Sigmoid colon (tissue), 7 donors: ENCODE results near the gene SARS2. TPM values are rescaled to one million over a fixed set of nuclear protein-coding genes. Genes with fewer than 3 reads are reported as not detected.
"Not testable (repeated sequence)": the region's sequence is repeated elsewhere in the genome, so short reads cannot be mapped to it uniquely, and the experiment has no call there.

Source experiments
- DNase-seq: peaks from one replicate; pipeline ENCODE4 v3.0.0-alpha.2; 2019
- H3K27ac ChIP-seq, 4 donors: fragments of 200-600 bp; sonication (generic); one replicate each; pipeline ENCODE4 v1.5.1; 2016 to 2019; ENCODE audit warnings: mild to moderate bottlenecking in 1 of 4
- H3K27me3 ChIP-seq, 3 donors: fragments of 200-600 bp; sonication (generic); one replicate each; pipeline ENCODE4 v1.5.1; 2019; ENCODE audit warnings: mild to moderate bottlenecking in 1 of 3
- H3K36me3 ChIP-seq, 4 donors: fragments of 200-600 bp; sonication (generic); one replicate each; pipeline ENCODE4 v1.5.1; 2016 to 2019
- H3K4me1 ChIP-seq, 4 donors: fragments of 200-600 bp; sonication (generic); one replicate each; pipeline ENCODE4 v1.5.1; 2017 to 2019
- H3K4me3 ChIP-seq, 4 donors: fragments of 200-600 bp; sonication (generic); one replicate each; pipeline ENCODE4 v1.5.1; 2017 to 2019; ENCODE audit warnings: mild to moderate bottlenecking in 2 of 4, moderate library complexity in 1 of 4
- H3K9me3 ChIP-seq, 4 donors: fragments of 200-600 bp in 3 of 4; sonication (generic) in 3 of 4; one replicate each; pipeline versions ENCODE4 v1.5.1 to v1.6.1; 2013 to 2019
- CTCF ChIP-seq, 4 experiments: fragments of 450-650 bp in 3 of 4; fragments of 200-600 bp in 1 of 4; IDR thresholded peaks; one replicate each; pipeline ENCODE4 v1.5.1; 2016 to 2019; ENCODE audit warnings: antibody characterized with exemption in 4 of 4, mild to moderate bottlenecking in 3 of 4, moderate library complexity in 2 of 4
- EP300 ChIP-seq, 4 donors: sonication (generic); formaldehyde crosslinking; IDR thresholded peaks; one replicate each; pipeline ENCODE4 v1.6.1; 2017; ENCODE audit warnings: antibody characterized with exemption in 4 of 4
- POLR2A ChIP-seq, 2 donors: fragments of 450-650 bp; IDR thresholded peaks; one replicate each; pipeline ENCODE4 v1.6.1; 2016; ENCODE audit warnings: antibody characterized with exemption in 2 of 2, mild to moderate bottlenecking in 2 of 2, moderate library complexity in 2 of 2
- POLR2AphosphoS5 ChIP-seq, 4 donors: sonication (generic); formaldehyde crosslinking; IDR thresholded peaks; one replicate each; pipeline ENCODE4 v1.6.1; 2017; ENCODE audit warnings: antibody characterized with exemption in 4 of 4
- WGBS, 2 donors: extraction: QIAGEN DNeasy Blood & Tissue Kit; methylation state at CpG; one replicate each; pipeline ENCODE4 v1.1.7; 2013; 5-methylcytosine and 5-hydroxymethylcytosine counted together
- intact Hi-C: fragments of 100-400 bp; cut with DNase I; formaldehyde crosslinking; loops from one replicate; pipeline ENCODE4 v1.15.1; 2023
- polyA plus RNA-seq, 3 donors: library from polyadenylated mRNA; stranded (reverse); fragments of 200-250 nt; gene quantifications; one replicate each; pipeline ENCODE4 v1.2.3, GENCODE V29; 2013
- total RNA-seq, 4 donors: library from RNA; depleted of rRNA; stranded (reverse); fragments of >200 nt; gene quantifications; one replicate each; pipeline ENCODE4 v1.1.0, GENCODE V29; 2016
- donor health status: healthy with polysubstance abuse.
- donor health status: Bipolar disorder and iron deficiency.
- donor health status: healthy.

SARS2 gene
- total and polyA plus RNA-seq, 7 donors: 7.4 to 38.9 (median 15.3) TPM

- WGBS, 2 donors: 64 to 85% methylated on average over 3 of the region's 3 CpGs
- Histone ChIP-seq H3K4me1 (peaks cover 0 to 11% (median 10%) of the 10 kb centered on the region in 4 donors), H3K36me3 (peaks cover 0 to 23% (median 3%) of the 10 kb centered on the region in 4 donors), H3K27ac (no peak overlapping the region), H3K9me3 (no peaks in the 10 kb centered on the region), H3K27me3 (no peaks in the 10 kb centered on the region), H3K4me3 (no peak overlapping the region)
- intact Hi-C loops: no loop called here
- DNase-seq: no peak
- TF ChIP-seq EP300 (IDR thresholded peaks at IDR 0.05) (no peak), POLR2A (IDR thresholded peaks at IDR 0.05) (no peak), POLR2AphosphoS5 (IDR thresholded peaks at IDR 0.05) (no peak), CTCF (IDR thresholded peaks at IDR 0.05) (no peak)
These were observed 15.1 kb upstream of the SARS2 start for GRCh38 chr19:38945562-38946228.

- no peak overlapping the region for H3K4me3 ChIP-seq
- TF ChIP-seq CTCF (IDR thresholded peaks at IDR 0.05): no peak
- no peak for TF ChIP-seq EP300 (IDR thresholded peaks at IDR 0.05)
- TF ChIP-seq POLR2AphosphoS5 (IDR thresholded peaks at IDR 0.05): no peak
- TF ChIP-seq POLR2A (IDR thresholded peaks at IDR 0.05): no peak
- no peak for DNase-seq
- peaks cover 0 to 23% (median 3%) of the 10 kb centered on the region in 4 donors for H3K36me3 ChIP-seq
- H3K27ac ChIP-seq: no peak overlapping the region
- intact Hi-C loops: no loop called here
- WGBS, 2 donors: 83 to 86% methylated on average over 12 of the region's 12 CpGs
- H3K27me3 ChIP-seq: no peaks in the 10 kb centered on the region
- peaks cover 0 to 6% (median 5%) of the 10 kb centered on the region in 4 donors for H3K4me1 ChIP-seq
- H3K9me3 ChIP-seq: no peaks in the 10 kb centered on the region
These were observed 14.5 kb upstream of the SARS2 start for GRCh38 chr19:38944981-38945506.

- H3K9me3 ChIP-seq: no peaks in the 10 kb centered on the region
- WGBS, 2 donors: 77 to 90% methylated on average over 20 of the region's 20 CpGs
- no peak overlapping the region for H3K27ac ChIP-seq
- intact Hi-C loops: no loop called here
- H3K36me3 ChIP-seq: peaks cover 0 to 23% (median 3%) of the 10 kb centered on the region in 4 donors
- no peak overlapping the region for H3K4me3 ChIP-seq
- DNase-seq: no peak
- TF ChIP-seq CTCF (IDR thresholded peaks at IDR 0.05): no peak
- no peak for TF ChIP-seq POLR2A (IDR thresholded peaks at IDR 0.05)
- TF ChIP-seq POLR2AphosphoS5 (IDR thresholded peaks at IDR 0.05): no peak
- TF ChIP-seq EP300 (IDR thresholded peaks at IDR 0.05): no peak
- no peaks in the 10 kb centered on the region for H3K4me1 ChIP-seq
- H3K27me3 ChIP-seq: no peaks in the 10 kb centered on the region
These were observed 12.1 kb upstream of the SARS2 start for GRCh38 chr19:38942471-38943181.

- WGBS, 2 donors: 77 to 78% methylated on average over 2 of the region's 2 CpGs
- no peak overlapping the region for H3K4me3 ChIP-seq
- H3K4me1 ChIP-seq: no peaks in the 10 kb centered on the region
- no peaks in the 10 kb centered on the region for H3K27me3 ChIP-seq
- no peaks in the 10 kb centered on the region for H3K9me3 ChIP-seq
- H3K27ac ChIP-seq: no peak overlapping the region
- intact Hi-C loops: no loop called here
- peaks cover 0 to 20% (median 3%) of the 10 kb centered on the region in 4 donors for H3K36me3 ChIP-seq
- TF ChIP-seq CTCF (IDR thresholded peaks at IDR 0.05) (no peak), EP300 (IDR thresholded peaks at IDR 0.05) (no peak), POLR2AphosphoS5 (IDR thresholded peaks at IDR 0.05) (no peak), POLR2A (IDR thresholded peaks at IDR 0.05) (no peak)
- DNase-seq: no peak
These were observed 11.4 kb upstream of the SARS2 start for GRCh38 chr19:38941979-38942378.

- H3K9me3 ChIP-seq, H3K27me3 ChIP-seq, H3K4me1 ChIP-seq, H3K4me3 ChIP-seq, H3K27ac ChIP-seq, intact Hi-C loops, DNase-seq: not testable (repeated sequence)
- WGBS, 2 donors: 70 to 75% methylated on average over 5 of the region's 5 CpGs
- H3K36me3 ChIP-seq: peaks cover 0 to 14% (median 3%) of the 10 kb centered on the region in 4 donors
These were observed 10.9 kb upstream of the SARS2 start for GRCh38 chr19:38941466-38941865.
